Mucosa of gallbladder (tissue), 1 donor: ENCODE data around the gene BCAS1. TPM values are rescaled to one million over a fixed set of nuclear protein-coding genes. Genes with fewer than 3 reads are reported as not detected.
A peak's percentile ranks its signal among the peaks of the same experiment; 100 is the strongest.

Source experiments
- DNase-seq: peaks from one replicate; pipeline ENCODE4 v3.0.0-alpha.2; 2020; ENCODE audit warnings: low spot score
- total RNA-seq: library from RNA; stranded (reverse); gene quantifications from one replicate; pipeline ENCODE4 v1.2.1, GENCODE V29; 2021
- donor health status: DM: no; HTN: no; CAD: no.

Gene BCAS1, protein sequence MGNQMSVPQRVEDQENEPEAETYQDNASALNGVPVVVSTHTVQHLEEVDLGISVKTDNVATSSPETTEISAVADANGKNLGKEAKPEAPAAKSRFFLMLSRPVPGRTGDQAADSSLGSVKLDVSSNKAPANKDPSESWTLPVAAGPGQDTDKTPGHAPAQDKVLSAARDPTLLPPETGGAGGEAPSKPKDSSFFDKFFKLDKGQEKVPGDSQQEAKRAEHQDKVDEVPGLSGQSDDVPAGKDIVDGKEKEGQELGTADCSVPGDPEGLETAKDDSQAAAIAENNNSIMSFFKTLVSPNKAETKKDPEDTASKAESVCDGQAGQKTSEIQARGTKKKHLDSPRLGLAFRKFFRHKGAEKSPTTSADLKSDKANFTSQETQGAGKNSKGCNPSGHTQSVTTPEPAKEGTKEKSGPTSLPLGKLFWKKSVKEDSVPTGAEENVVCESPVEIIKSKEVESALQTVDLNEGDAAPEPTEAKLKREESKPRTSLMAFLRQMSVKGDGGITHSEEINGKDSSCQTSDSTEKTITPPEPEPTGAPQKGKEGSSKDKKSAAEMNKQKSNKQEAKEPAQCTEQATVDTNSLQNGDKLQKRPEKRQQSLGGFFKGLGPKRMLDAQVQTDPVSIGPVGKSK
- total RNA-seq = 13.2 TPM

DNA sequence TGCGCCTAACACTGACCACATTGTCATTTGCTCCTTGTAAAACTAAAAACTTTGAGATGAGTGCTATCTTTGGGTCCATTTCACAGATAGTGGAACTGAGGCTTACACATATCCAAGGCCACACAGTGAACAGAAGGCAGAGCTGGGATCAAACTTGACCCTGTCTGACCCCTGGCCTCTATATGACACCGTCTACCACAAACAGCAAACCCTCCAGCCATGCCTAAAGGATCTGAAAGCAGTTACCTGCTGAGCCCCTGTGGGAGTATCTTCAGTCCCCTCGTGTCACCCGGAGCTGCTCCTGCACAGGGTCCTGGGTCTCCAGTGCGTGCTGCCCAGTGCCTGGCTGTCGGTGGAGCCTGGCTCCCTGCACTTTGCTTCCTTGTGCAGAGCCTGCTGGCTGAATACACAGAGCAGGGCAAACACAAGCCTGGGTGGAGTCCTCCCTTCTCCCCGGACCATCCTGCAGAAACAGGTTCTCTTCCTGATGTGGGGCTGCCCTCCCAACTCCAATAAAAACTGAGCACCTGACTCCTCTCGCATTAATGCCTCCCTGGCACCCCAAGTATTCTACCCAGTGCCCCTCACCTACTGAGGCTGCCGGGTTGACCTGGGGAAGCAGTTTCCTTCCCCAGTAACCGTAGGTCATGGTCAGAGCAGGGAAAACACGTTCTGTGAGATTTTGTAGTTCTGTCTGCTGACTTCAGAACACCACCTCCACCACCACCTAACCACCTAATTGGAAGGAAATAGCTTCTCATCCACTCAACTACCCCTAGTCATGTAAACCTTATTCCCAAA, at the start of gene BCAS1:
Gene BCAS1 (minus strand): TSS at position 408 of the 801 bp plus-strand sequence. CDS start 11,876 bp downstream, outside the sequence.
- peak; percentile 61 for DNase-seq

DNA sequence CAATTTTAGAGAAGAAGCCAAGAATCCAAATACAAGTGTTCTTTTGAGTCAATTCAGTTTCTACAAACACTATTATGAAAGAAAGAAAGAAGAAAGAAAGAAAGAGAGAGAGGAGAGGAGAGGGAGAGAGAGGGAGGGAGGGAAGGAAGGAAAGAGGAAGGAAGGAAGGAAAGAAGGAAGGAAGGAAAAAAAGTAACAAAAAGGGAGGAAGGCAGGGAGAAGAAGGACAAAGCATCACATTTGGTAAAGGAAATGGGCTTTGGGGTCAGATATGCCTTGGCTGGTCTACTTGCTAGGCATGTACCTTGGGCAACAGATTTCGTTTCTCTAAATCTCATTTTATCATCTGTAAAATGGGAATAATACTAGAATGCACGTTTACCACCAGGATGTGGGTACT, 49.4 kb upstream of the BCAS1 start:
- no peak for DNase-seq

DNA sequence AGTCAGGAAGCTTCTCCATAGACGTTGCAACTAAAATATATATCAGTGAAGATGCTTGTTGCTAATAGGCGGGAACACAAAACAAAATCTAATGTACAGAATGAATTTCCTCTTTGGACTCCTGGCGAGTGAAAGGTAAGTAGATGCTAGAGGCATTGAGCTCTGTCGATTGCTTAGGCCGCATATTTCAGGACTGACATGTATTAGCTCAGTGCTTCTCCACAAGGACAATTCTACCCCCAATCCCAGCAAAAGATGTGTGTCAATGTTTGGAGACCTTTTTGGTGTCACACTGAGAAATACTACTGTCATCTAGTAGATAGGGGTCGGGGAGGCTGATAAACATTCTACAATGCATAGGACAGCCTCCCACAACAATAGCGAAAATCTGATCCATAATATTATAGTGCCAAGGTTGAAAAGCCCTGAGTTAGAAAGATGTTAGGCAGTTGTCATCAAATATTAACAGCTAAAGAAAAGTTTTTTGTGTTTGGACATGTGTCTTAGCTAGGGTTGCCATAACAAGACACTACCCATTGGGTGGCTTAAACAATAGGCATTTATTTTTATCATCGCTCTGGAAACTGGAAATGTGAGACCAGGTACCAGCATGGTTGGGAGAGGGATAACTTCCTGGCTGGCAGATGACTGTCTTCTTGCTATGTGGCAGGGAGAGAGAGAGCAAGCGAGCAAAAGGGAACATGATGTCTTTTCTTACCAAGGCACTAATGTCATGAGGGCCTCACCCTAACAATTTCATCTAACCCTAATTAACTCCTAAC, 48.0 kb upstream of the BCAS1 start:
- no peak for DNase-seq

DNA sequence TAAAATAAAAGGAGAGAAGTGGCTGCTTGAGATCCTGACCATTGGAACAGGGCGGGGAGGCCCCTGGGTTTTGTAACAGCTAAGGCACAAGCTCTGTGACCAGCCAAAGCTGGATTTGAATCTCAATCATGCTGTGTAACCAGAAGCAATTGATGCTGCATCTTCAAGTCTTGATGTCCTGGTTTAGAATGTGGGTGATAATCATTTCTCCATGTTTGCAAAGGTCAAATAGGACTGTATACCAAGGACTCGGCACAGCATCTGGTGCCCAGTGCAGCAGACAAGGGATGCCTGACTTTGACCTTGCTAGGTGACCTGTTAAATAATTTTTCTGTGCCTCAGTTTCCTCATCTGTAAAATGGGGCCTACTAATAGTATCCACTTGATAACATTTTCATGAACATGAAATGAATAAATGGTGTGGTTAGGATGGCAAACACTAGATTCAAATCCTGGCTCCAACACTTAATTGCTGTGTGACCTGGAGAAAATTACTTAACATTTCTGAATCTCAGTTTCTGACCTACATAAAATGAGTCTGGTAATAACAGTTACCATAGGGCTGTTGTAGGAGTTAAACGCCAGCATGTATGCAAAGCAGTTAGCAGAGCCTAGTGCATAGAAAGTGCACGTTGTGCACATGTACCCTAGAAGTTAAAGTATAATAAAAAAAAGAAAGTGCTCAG, 46.3 kb upstream of the BCAS1 start:
- DNase-seq = no peak

DNA sequence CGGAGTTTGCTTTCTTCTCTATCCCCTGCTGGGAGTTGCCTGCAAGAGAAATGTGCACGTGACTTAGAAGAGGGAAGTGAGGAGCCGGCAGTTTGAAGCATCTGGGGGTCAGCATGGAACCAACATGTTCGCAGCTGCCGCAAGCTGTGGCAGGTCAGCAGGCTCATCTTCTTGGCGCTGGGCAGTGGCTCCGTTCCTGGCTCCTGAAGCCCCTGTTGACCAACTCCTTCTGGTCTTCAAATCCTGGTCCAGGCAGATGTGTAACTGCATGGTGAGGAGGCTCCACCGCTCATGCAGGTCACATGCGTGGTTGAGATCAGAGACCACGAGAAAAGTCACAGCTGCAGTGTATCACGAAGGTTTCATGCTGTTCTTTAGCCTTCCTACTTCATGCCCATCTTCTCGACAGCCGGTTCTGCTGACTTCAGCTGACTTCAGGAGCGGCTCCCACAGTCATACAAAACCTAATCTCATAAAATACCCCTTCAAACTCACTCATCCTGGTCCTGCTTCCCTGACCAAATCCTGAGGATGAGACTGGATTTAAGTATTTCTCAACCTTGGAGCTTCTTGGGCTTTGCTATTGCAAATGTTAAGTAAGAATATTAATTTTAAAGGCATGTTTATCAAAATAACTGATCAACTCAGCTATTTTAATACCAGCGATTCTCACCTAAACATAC, 44.9 kb upstream of the BCAS1 start:
- DNase-seq = no peak

DNA sequence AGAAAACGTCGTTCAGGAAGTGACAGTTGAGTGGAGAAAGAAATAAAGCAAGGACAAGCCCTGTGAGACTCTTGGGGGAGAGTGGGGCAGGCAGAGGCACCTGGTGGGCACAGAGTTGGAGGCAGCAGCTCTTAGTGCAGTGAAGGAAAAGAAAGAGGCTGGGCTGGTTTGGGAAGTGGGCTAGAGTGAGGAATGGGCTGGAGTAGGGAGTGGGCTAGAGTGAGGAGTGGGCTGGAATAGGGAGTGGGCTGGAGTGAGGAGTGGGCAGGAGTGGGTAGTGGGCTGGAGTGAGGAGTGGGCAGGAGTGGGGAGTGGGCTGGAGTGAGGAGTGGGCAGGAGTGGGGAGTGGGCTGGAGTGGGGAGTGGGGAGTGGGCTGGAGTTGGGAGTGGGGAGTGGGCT, 43.7 kb upstream of the BCAS1 start:
- no peak for DNase-seq

DNA sequence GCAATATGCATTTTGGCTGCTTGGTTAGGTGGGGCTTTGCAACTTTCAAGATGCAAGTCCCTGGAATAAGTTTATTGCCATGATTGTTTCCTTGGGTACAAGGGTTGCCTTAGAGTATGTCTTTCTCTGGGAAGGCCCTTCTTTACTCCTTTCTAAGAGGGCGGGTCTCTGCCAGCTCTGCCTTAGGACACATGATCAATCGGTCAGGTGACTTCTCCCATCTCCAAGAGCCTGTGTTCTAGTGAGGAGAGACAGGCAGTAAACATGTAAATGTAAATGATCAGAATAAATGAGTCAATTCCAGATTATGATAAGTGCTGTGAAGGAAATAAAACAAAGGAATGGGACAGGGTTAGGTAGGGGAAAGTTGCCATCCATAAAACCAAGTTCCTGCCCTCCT, 43.2 kb upstream of the BCAS1 start:
- no peak for DNase-seq

DNA sequence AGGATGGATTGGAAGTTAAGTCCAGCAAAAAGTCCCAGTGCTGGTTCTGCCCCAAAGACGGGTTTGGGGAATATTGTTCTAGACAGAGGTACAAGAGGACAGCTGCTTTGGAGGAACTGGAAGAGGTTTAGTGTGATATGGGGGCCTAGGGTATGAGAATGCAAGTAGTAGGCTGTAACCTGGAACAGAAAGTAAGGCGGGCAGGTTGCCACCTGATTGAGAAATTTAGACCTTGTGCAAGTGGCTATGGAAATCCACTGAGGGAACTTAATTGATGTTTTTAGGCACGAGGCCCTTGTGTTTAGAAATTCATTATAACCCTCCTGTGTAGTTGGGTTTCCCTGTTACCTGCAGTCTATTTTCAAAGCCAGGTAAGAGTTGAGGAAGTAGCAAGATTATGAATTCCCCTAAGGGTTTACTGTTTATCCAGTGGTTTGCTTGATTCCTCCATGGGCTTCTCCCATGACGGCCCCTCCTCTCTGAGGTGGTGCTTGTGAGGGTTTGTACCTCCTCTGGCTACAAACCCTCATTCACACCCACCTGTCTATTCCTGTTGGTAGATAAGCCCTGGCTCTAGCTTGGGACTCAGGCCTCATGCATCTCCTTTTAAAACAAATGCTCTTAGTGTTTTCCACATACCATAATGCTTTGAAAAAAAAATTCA, 42.0 kb upstream of the BCAS1 start:
- no peak for DNase-seq

DNA sequence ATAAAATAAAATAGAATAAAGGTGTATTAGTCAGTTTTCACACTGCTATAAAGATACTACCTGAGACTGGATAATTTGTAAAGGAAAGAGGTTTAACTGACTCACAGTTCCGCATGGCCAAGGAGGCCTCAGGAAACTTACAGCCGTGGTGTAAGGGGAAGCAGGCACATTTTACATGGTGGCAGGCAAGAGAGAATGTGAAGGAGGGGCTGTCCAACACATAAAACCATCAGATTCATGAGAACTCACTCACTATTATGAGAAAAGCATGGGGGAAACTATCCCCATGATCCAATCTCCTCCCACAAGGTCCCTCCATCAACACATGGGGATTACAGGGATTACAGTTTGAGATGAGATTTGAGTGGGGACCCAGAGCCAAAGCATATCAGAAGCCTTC, 41.1 kb upstream of the BCAS1 start:
- DNase-seq = no peak

DNA sequence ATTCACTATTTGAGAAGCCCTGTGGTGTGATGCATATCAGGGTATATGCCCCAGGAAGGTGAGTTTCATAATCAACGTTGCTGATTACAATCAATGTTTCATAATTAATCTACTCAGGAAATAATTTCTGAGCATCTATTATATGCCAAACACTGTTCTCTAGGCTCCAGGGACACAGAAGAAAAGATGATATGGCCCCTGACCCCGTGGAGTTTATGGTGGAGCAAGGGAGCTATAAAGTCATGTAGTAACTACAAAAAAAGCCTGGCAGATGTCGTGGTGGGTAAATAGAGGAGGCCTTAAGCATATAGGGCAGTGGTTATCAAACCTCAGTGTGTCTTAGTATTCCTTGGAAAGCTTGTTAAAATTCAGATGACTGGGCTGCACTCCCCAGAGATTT, 40.1 kb upstream of the BCAS1 start:
- DNase-seq = no peak

DNA sequence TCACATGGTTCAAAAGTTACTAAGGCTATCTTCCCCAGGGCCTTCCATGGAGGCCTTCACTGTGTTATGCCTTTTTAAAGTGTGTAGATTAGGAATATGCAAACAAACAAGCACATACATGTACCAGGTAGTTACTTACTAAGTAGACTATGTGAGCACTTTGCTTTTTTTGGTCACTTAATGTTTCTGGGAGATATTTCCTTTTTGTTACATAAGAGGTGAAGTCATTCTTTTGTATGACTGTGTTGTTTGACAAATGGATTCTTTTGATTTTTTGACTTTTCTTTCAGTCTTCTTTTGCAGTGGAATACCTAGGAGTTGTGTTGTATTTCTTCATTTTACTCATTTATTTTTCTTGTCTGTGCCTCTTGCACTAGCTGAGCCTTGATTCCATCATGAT, 39.6 kb upstream of the BCAS1 start:
- DNase-seq = no peak

DNA sequence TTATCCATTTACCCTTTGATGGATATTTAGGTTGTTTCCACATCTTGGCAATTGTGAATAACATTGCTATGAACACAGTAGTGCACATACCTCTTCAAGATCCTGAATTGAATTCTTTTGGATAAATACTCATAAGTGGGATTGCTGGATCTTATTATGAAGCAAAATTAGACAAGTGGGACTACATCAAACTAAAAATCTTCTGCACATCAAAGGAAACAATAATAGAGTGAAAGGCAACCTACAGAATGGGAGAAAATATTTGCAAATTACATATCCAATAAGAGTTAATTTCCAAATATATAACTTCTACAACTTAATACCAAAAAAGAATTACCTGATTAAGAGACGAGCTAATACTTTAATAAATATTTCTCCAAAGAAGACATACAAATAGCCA, 38.4 kb upstream of the BCAS1 start:
- DNase-seq = no peak

DNA sequence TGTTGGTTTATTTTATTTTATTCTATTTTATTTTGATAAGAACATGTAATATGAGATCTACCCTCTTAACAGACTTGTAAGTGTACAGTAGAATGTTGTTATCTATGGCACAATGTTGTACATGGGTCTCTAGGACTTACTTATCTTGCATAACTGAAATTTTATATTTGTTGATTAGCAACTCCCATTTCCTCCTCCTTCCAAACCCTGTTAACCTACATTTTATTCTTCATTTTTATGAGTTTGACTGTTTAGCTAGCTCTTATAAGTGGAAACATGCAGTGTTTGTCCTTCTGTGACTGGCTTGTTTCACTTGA, 37.9 kb upstream of the BCAS1 start:
- DNase-seq = no peak

DNA sequence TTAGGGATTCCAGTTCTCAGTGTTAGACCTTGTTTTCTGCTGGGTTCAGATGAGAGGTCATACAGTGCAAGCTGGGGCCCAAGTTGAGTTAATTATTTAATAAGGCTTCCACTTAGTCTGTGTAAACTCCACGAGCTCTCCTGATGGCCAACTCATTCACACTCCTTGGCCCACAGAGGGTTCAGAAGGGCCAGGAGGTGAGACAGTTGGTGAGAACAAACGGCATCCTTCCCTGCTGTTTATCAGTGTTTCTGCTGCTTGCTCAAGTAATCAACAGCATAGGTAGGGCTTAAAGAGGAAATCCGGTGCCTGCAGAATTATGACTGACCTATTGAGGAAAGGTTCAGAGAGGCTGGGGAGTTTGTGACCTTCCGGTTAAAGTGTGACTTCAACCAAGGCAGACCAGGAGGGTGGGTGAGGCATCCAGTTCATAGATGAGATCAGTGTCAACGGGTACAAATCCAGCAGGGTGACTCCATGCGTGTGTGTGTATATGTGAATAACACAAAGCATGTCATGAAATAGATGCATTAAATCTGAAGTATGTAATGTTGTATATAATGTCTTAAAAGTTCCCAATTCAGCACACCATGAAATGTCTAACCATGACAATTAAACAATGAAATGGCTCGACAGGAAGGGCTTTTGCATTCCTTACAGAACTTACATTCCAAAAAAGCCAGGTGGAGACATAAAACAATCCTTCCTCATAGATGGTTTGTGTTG, 37.4 kb upstream of the BCAS1 start:
- peak; percentile 19 for DNase-seq

DNA sequence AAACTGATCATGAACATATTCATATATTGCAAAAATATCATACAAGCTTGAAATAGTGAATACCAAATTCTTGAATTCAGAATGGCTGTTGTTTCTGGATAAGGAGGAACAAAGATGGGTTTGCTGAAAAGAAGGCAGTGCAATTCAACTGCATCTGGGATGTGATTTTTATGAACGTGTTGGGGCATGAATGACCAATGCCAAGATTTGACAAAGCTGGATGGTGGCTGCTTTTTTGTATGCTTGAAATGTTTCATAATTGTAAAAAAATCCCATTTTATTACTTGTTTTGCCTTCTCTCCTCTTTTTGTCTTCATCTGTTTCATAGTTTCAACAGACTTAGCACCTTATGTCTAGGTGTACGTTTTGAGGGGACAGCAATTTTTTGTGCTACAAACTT, 36.8 kb upstream of the BCAS1 start:
- no peak for DNase-seq

DNA sequence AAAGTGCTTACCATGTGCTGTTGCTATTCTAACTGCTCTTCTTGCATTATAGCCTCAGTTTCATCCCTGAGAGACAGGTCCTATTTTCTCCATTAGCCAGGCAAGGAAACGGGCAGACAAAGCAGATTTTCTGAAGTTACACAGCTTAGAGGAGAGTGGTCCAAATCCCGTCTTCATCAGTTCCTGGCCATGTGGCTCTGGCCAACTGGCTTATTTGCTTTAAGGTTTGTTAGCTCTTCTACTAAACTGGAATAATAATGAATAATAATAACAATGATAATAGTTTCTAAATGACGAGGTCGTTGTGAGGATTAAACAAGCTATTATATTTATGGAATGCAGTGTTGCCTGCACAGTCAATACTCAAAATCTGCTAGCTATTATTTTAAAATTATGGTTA, 35.8 kb upstream of the BCAS1 start:
- DNase-seq = no peak

DNA sequence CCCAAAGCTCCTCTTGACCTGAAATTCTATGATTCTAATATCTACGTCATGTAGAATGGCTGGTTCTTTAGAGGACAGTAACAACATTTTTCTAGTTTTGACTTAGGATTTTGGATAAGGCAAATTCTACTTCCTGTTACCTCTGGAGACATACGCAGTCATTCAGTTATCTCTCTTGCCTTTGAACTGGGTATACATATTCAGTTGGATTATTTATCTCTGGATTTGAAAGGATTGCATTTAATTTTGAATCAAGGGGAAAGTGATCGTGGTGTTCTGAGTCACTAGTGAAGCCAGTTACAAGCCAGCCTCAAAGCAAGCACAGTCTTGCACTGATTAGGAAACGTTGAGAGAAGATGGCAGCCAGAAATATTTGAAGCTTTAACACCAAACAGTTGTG, 35.3 kb upstream of the BCAS1 start:
- DNase-seq = no peak

DNA sequence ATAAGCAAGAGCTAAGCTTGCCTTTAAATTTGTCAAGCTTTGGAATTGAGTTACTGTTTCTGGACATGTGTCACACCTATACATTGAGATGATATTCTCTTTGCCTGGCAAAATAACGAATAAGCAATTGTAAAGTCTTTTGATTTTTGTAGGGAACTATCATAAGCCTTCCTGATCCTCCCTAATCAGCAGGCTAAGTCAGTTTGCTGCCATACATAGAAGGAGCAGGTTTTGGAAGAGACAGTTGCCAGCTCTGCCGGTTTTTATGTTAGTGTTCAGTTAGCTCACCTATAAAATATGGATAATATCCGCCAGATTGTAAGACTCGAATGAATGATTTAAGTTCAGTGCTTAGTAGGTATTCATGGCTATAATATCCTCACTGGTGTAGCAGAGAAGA, 34.4 kb upstream of the BCAS1 start:
- DNase-seq = no peak

DNA sequence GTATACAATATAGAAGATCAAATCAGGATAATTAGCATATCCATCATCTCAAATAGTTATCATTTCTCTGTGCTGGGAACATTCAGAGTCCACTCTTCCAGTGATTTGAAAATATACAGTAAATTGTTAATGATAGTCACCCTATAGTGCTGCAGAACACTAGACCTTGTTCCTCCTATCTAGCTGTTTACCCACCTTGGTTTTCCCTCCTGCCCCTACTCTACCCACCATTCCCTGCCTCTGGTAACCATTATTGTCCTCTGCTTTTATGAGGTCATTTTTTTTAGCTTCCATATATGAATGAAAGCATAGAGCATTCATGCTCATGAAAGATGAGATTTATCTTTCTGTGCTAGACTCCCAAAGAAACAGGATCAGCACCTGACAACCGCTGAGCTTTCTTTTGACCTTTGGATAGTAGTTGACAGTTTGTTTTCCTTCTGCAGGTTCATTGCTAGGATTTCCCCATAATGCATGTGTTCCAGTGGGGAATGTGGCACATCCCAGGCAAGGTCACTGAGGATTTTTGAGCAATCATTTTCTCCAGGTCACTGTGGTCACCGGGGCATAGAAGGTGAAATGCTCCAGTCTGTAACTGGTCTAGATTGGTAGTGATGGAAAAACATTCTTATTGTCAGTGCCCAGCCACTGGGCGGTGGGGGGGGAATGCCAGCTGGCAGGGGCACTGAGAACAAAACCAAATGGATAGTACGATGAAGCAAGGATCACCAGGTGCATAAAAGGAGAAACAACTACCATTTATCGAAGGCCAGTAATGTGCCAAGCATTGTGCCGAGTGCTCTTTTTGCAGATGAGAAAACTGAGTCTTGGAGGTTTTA, 33.6 kb upstream of the BCAS1 start:
- DNase-seq = no peak
